Large intestine (tissue), 3 donors: ENCODE results near the gene SIL1. TPM values are rescaled to one million over a fixed set of nuclear protein-coding genes. Genes with fewer than 3 reads are reported as not detected.

ENCODE experiments used
- DNase-seq, 2 donors: peaks; one replicate each; pipeline versions ENCODE4 v3.0.0 to v3.0.0-alpha.2; 2013
- H3K27ac ChIP-seq: one replicate; pipeline ENCODE4 v1.5.1; 2013; ENCODE audit warnings: low read length
- H3K27me3 ChIP-seq: 2 replicates; pipeline ENCODE4 v1.6.1; 2013; ENCODE audit warnings: low read length; ENCODE audit not compliant: control insufficient read depth, insufficient read depth
- H3K36me3 ChIP-seq: 2 replicates; pipeline ENCODE4 v1.6.1; 2013; ENCODE audit warnings: low read length; ENCODE audit not compliant: control insufficient read depth, insufficient read depth
- H3K4me1 ChIP-seq: one replicate; pipeline ENCODE4 v1.6.1; 2013; ENCODE audit warnings: low read length; ENCODE audit not compliant: control insufficient read depth, insufficient read depth
- H3K4me3 ChIP-seq: one replicate; pipeline ENCODE4 v1.5.1; 2013; ENCODE audit warnings: low read length
- H3K9me3 ChIP-seq: one replicate; pipeline ENCODE4 v1.6.1; 2013; ENCODE audit warnings: mild to moderate bottlenecking, low read depth, low read length, moderate library complexity; ENCODE audit not compliant: control insufficient read depth
- WGBS: methylation state at CpG from one replicate; pipeline ENCODE4 v1.1.5; 2013; ENCODE audit warnings: low lambda C conversion rate; ENCODE audit not compliant: insufficient coverage; 5-methylcytosine and 5-hydroxymethylcytosine counted together
- polyA plus RNA-seq: library from polyadenylated mRNA; unstranded; fragments of 120-200 nt; gene quantifications from one replicate; pipeline ENCODE4 v1.2.1, GENCODE V29; 2013

Gene SIL1
- polyA plus RNA-seq, 1 donor, result 40.2 TPM

GRCh38 chr5:138947780-138948179 lies 250.4 kb downstream of the SIL1 start:
- H3K9me3 ChIP-seq, result no peaks in the 10 kb centered on the region
- peaks cover 4% of the 10 kb centered on the region for H3K4me1 ChIP-seq
- H3K4me3 ChIP-seq, result no peak overlapping the region
- peaks cover 43% of the 10 kb centered on the region for H3K36me3 ChIP-seq
- DNase-seq, result no peak
- no CpG with 5 or more reads among the region's 5 CpGs for WGBS
- H3K27ac ChIP-seq, result no peak overlapping the region
- no peaks in the 10 kb centered on the region for H3K27me3 ChIP-seq

- no peak for DNase-seq
- WGBS, result no CpG with 5 or more reads among the region's 20 CpGs
- Histone ChIP-seq H3K36me3 (peaks cover 43% of the 10 kb centered on the region), H3K27me3 (no peaks in the 10 kb centered on the region), H3K27ac (no peak overlapping the region), H3K9me3 (no peaks in the 10 kb centered on the region), H3K4me3 (no peak overlapping the region), H3K4me1 (no peaks in the 10 kb centered on the region)
These were observed 251.2 kb downstream of the SIL1 start for GRCh38 chr5:138946831-138947560.

GRCh38 chr5:138946241-138946623 lies 251.9 kb downstream of the SIL1 start:
- no CpG with 5 or more reads among the region's 8 CpGs for WGBS
- Histone ChIP-seq H3K4me1 (no peaks in the 10 kb centered on the region), H3K27ac (no peak overlapping the region), H3K36me3 (peaks cover 41% of the 10 kb centered on the region), H3K4me3 (no peak overlapping the region), H3K9me3 (no peaks in the 10 kb centered on the region), H3K27me3 (no peaks in the 10 kb centered on the region)
- DNase-seq, result no peak

- no peak overlapping the region for H3K27ac ChIP-seq
- H3K4me1 ChIP-seq, result no peaks in the 10 kb centered on the region
- H3K36me3 ChIP-seq, result peaks cover 36% of the 10 kb centered on the region
- H3K4me3 ChIP-seq, result no peak overlapping the region
- no CpG with 5 or more reads among the region's 23 CpGs for WGBS
- H3K9me3 ChIP-seq, result no peaks in the 10 kb centered on the region
- H3K27me3 ChIP-seq, result no peaks in the 10 kb centered on the region
- DNase-seq, result no peak
These were observed 252.5 kb downstream of the SIL1 start for GRCh38 chr5:138945421-138946240.

- DNase-seq, result no peak
- H3K27ac ChIP-seq, result no peak overlapping the region
- H3K4me1 ChIP-seq, result no peaks in the 10 kb centered on the region
- H3K9me3 ChIP-seq, result no peaks in the 10 kb centered on the region
- H3K4me3 ChIP-seq, result no peak overlapping the region
- H3K36me3 ChIP-seq, result peaks cover 32% of the 10 kb centered on the region
- H3K27me3 ChIP-seq, result no peaks in the 10 kb centered on the region
- WGBS, result no CpG with 5 or more reads among the region's 23 CpGs
These were observed 253.4 kb downstream of the SIL1 start for GRCh38 chr5:138944527-138945322.

- Histone ChIP-seq H3K36me3 (peaks cover 32% of the 10 kb centered on the region), H3K4me1 (no peaks in the 10 kb centered on the region), H3K4me3 (no peak overlapping the region), H3K9me3 (no peaks in the 10 kb centered on the region), H3K27ac (no peak overlapping the region), H3K27me3 (no peaks in the 10 kb centered on the region)
- no CpG with 5 or more reads among the region's 6 CpGs for WGBS
- no peak for DNase-seq
These were observed 254.5 kb downstream of the SIL1 start for GRCh38 chr5:138943599-138944173.

- H3K9me3 ChIP-seq, result no peaks in the 10 kb centered on the region
- no peak overlapping the region for H3K27ac ChIP-seq
- no peaks in the 10 kb centered on the region for H3K27me3 ChIP-seq
- H3K4me1 ChIP-seq, result no peaks in the 10 kb centered on the region
- H3K36me3 ChIP-seq, result peaks cover 31% of the 10 kb centered on the region
- no CpG with 5 or more reads among the region's 3 CpGs for WGBS
- no peak overlapping the region for H3K4me3 ChIP-seq
- DNase-seq, result no peak
These were observed 255.3 kb downstream of the SIL1 start for GRCh38 chr5:138942861-138943260.

- 100% methylated on average over 1 of the region's 2 CpGs for WGBS
- no peaks in the 10 kb centered on the region for H3K27me3 ChIP-seq
- H3K36me3 ChIP-seq, result peaks cover 24% of the 10 kb centered on the region
- H3K4me3 ChIP-seq, result no peak overlapping the region
- no peak overlapping the region for H3K27ac ChIP-seq
- H3K9me3 ChIP-seq, result no peaks in the 10 kb centered on the region
- no peak for DNase-seq
- H3K4me1 ChIP-seq, result no peaks in the 10 kb centered on the region
These were observed 256.1 kb downstream of the SIL1 start for GRCh38 chr5:138942066-138942465.

GRCh38 chr5:138938526-138938925 lies 259.6 kb downstream of the SIL1 start:
- Histone ChIP-seq H3K9me3 (no peaks in the 10 kb centered on the region), H3K4me3 (no peak overlapping the region), H3K4me1 (no peaks in the 10 kb centered on the region), H3K36me3 (peaks cover 34% of the 10 kb centered on the region), H3K27me3 (no peaks in the 10 kb centered on the region), H3K27ac (no peak overlapping the region)
- no peak for DNase-seq
- WGBS, result 54% methylated on average over 4 of the region's 5 CpGs
